Panc1 (cell line): Measurements from ENCODE around the gene GRAMD4. TPM values are rescaled to one million over a fixed set of nuclear protein-coding genes. Genes with fewer than 3 reads are reported as not detected.

ENCODE experiments used
- ATAC-seq: fragments of 200-7000 bp; cut with Tn5 transposase; 2 replicates; pipeline ENCODE4 v1.9.1; 2020; ENCODE audit warnings: mild to moderate bottlenecking, moderate library complexity
- BruUV-seq: library from RNA; stranded (reverse); fragments of 400-500 nt; replicated peaks from 2 replicates; lab custom pipeline; 2021; lab: Mats Ljungman, UMichigan
- CTCF ChIA-PET: fragments of 300-600 bp; sonication (Branson Sonifier 250); formaldehyde crosslinking; loops from one replicate; lab custom pipeline; 2022; ENCODE audit warnings: antibody characterized with exemption; lab: Charles Lee
- POLR2A ChIA-PET: fragments of 300-600 bp; sonication (Branson Sonifier 250); formaldehyde crosslinking; loops from one replicate; lab custom pipeline; 2022; ENCODE audit warnings: antibody characterized with exemption; lab: Charles Lee
- DNase-seq: peaks from one replicate; pipeline ENCODE4 v3.0.0-alpha.2; 2010; ENCODE audit warnings: low read depth, low spot score
- H3K27ac ChIP-seq: 2 replicates; pipeline ENCODE4 v1.5.1; 2011; ENCODE audit warnings: mild to moderate bottlenecking, low read length, inconsistent platforms
- H3K27me3 ChIP-seq: fragments of 200-500 bp; sonication (Bioruptor generic); 2 replicates; pipeline ENCODE4 v1.6.0; 2014; ENCODE audit warnings: low read length, inconsistent platforms; ENCODE audit not compliant: control insufficient read depth, insufficient read depth
- H3K36me3 ChIP-seq: fragments of 200-500 bp; sonication (Bioruptor generic); 2 replicates; pipeline ENCODE4 v1.5.1; 2014; ENCODE audit warnings: inconsistent platforms, mild to moderate bottlenecking, low read length, moderate library complexity; ENCODE audit not compliant: control insufficient read depth, insufficient read depth
- H3K4me1 ChIP-seq: 2 replicates; pipeline ENCODE4 v1.5.1; 2011; ENCODE audit warnings: inconsistent platforms, mild to moderate bottlenecking, low read length, moderate library complexity; ENCODE audit not compliant: control insufficient read depth, insufficient read depth
- H3K4me3 ChIP-seq, 2 experiments: 2 replicates each; pipeline ENCODE4 v1.5.1; 2011 to 2012; ENCODE audit warnings: low read depth in 2 of 2, low read length in 2 of 2, mild to moderate bottlenecking in 2 of 2, inconsistent platforms in 1 of 2, moderate library complexity in 1 of 2
- H3K9me3 ChIP-seq: fragments of 200-500 bp; sonication (Bioruptor generic); 2 replicates; pipeline ENCODE4 v1.5.1; 2014; ENCODE audit warnings: low read depth, mild to moderate bottlenecking, inconsistent platforms, low read length, moderate library complexity; ENCODE audit not compliant: control insufficient read depth, insufficient read depth
- POLR2AphosphoS5 ChIP-seq: IDR thresholded peaks from 2 replicates; pipeline ENCODE4 v1.6.1; 2012; ENCODE audit warnings: mild to moderate bottlenecking, low read depth, low read length, moderate library complexity
- SIN3A ChIP-seq: IDR thresholded peaks from 2 replicates; pipeline ENCODE4 v1.6.1; 2012; ENCODE audit warnings: low read depth, mild to moderate bottlenecking, low read length, moderate library complexity, borderline replicate concordance; ENCODE audit not compliant: insufficient read depth
- TCF7L2 ChIP-seq: IDR thresholded peaks from 2 replicates; pipeline ENCODE4 v1.6.1; 2011; ENCODE audit warnings: mild to moderate bottlenecking, low read depth, low read length, inconsistent platforms
- in situ Hi-C: cut with HindIII; loops from 2 replicates; pipeline ENCODE4 v1.10.0; 2016; ENCODE audit warnings: low sequenced_read_pairs, low pct_unique_long_range_greater_than_20kb
- intact Hi-C: fragments of 100-400 bp; cut with micrococcal nuclease; formaldehyde crosslinking; loops from one replicate; pipeline ENCODE4 v1.10.0; 2022; ENCODE audit not compliant: unreplicated experiment
- total RNA-seq: library from RNA; stranded (reverse); gene quantifications from one replicate; pipeline ENCODE4 v1.2.1, GENCODE V29; 2021; ENCODE audit not compliant: unreplicated experiment
- TF ChIP-seq, protein P1 (sequence below): fragments of 450-650 bp; IDR thresholded peaks from 2 replicates; pipeline ENCODE4 v1.5.1; 2017; ENCODE audit warnings: mild to moderate bottlenecking
- TF ChIP-seq, protein P2 (sequence below), 2 experiments: IDR thresholded peaks; 2 replicates each; pipeline ENCODE4 v1.6.1; 2011 to 2012; ENCODE audit warnings: low read depth in 2 of 2, control low read depth in 1 of 2, low read length in 1 of 2, mild to moderate bottlenecking in 1 of 2, moderate library complexity in 1 of 2; ENCODE audit not compliant: insufficient read depth in 1 of 2

GRAMD4 gene
- total RNA-seq, 1 experiment from 2014 or later, result 30.8 TPM

DNA sequence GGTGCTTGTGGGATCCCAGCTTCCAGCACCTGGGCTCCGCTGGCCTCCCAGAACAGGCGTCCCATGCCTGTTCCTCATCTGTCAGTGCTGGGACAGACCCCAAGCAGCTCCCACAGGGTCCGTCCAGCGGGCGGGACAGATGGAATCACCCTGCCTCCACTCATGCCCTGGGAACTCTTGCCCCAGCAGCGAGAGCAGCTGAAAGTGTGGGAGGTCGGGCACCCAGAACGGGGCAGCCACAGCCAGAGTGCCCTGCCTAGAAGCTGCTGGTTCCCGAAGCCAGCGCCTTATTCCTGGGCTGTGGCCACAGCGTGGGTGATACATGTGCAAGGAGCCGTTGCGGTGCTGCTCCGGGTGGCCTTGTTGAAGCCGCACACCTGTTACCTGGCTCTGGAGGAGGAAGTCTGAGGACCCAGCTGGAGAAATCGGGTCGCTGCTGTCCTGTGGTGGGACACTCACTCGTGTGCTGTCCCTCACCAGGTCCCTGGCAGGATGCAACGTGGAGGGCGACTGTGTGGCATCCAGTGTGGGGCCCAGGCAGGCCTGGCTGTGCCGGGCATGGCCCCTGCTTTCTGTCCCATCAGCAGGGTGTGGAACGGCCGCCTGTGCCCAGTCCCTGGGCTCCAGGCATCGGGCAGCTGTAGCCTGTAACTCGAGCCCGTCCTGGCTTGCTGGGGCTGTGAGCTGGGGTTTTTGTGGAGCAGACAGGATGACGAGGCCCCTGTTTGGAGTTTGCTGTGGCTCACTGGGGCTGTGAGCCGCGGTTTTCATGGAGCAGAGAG, 16.2 kb downstream of the GRAMD4 start:
- no peak overlapping the region for H3K4me3 ChIP-seq
- no TSS peak for BruUV-seq
- ChIA-PET CTCF (no interaction called here), POLR2A (no interaction called here)
- H3K9me3 ChIP-seq, result no peaks in the 10 kb centered on the region
- intact Hi-C loops (no loop called here), in situ Hi-C loops (no loop called here)
- H3K4me1 ChIP-seq, result no peaks in the 10 kb centered on the region; the same call in none of the 2 replicates
- H3K36me3 ChIP-seq, result no peaks in the 10 kb centered on the region
- ATAC-seq (peak; percentile 54), DNase-seq (no peak)
- TF ChIP-seq POLR2AphosphoS5 (no peak), TCF7L2 (no peak), SIN3A (no peak)
- TF ChIP-seq, protein P1, sequence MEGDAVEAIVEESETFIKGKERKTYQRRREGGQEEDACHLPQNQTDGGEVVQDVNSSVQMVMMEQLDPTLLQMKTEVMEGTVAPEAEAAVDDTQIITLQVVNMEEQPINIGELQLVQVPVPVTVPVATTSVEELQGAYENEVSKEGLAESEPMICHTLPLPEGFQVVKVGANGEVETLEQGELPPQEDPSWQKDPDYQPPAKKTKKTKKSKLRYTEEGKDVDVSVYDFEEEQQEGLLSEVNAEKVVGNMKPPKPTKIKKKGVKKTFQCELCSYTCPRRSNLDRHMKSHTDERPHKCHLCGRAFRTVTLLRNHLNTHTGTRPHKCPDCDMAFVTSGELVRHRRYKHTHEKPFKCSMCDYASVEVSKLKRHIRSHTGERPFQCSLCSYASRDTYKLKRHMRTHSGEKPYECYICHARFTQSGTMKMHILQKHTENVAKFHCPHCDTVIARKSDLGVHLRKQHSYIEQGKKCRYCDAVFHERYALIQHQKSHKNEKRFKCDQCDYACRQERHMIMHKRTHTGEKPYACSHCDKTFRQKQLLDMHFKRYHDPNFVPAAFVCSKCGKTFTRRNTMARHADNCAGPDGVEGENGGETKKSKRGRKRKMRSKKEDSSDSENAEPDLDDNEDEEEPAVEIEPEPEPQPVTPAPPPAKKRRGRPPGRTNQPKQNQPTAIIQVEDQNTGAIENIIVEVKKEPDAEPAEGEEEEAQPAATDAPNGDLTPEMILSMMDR, result no peak
- TF ChIP-seq, protein P2, sequence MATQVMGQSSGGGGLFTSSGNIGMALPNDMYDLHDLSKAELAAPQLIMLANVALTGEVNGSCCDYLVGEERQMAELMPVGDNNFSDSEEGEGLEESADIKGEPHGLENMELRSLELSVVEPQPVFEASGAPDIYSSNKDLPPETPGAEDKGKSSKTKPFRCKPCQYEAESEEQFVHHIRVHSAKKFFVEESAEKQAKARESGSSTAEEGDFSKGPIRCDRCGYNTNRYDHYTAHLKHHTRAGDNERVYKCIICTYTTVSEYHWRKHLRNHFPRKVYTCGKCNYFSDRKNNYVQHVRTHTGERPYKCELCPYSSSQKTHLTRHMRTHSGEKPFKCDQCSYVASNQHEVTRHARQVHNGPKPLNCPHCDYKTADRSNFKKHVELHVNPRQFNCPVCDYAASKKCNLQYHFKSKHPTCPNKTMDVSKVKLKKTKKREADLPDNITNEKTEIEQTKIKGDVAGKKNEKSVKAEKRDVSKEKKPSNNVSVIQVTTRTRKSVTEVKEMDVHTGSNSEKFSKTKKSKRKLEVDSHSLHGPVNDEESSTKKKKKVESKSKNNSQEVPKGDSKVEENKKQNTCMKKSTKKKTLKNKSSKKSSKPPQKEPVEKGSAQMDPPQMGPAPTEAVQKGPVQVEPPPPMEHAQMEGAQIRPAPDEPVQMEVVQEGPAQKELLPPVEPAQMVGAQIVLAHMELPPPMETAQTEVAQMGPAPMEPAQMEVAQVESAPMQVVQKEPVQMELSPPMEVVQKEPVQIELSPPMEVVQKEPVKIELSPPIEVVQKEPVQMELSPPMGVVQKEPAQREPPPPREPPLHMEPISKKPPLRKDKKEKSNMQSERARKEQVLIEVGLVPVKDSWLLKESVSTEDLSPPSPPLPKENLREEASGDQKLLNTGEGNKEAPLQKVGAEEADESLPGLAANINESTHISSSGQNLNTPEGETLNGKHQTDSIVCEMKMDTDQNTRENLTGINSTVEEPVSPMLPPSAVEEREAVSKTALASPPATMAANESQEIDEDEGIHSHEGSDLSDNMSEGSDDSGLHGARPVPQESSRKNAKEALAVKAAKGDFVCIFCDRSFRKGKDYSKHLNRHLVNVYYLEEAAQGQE (IDR thresholded peaks at IDR 0.05; ENCODE audit: insufficient read depth in 1 of 2, low read depth in 2 of 2, low read length in 1 of 2), result no peak
- no peaks in the 10 kb centered on the region for H3K27me3 ChIP-seq
- H3K27ac ChIP-seq, result no peak overlapping the region

- Histone ChIP-seq H3K27me3 (no peaks in the 10 kb centered on the region), H3K36me3 (no peaks in the 10 kb centered on the region), H3K9me3 (no peaks in the 10 kb centered on the region), H3K4me3 (no peak overlapping the region), H3K4me1 (no peaks in the 10 kb centered on the region; the same call in none of the 2 replicates), H3K27ac (no peak overlapping the region)
- DNase-seq (no peak), ATAC-seq (no peak)
- BruUV-seq, result no TSS peak
- in situ Hi-C loops, result no loop called here
- TF ChIP-seq, protein P2 (IDR thresholded peaks at IDR 0.05; ENCODE audit: insufficient read depth in 1 of 2, low read depth in 2 of 2, low read length in 1 of 2), result no peak
- TF ChIP-seq POLR2AphosphoS5 (no peak), SIN3A (no peak), TCF7L2 (no peak)
- TF ChIP-seq, protein P1, result no peak
- intact Hi-C loops, result no loop called here
- CTCF ChIA-PET, result no interaction called here
- POLR2A ChIA-PET, result no interaction called here
Measured at GRCh38 chr22:46637711-46638600, 17.8 kb downstream of the GRAMD4 start.
